IPS-11a (cell line): ENCODE data around the gene TMCO4.
"Not testable (repeated sequence)": the region's sequence is repeated elsewhere in the genome, so short reads cannot be mapped to it uniquely, and the experiment has no call there.

Experiments used
- H3K4me3 ChIP-seq: one replicate; pipeline ENCODE4 v1.5.1; 2013; ENCODE audit warnings: low read depth, low read length, control low read depth

TMCO4 gene

DNA sequence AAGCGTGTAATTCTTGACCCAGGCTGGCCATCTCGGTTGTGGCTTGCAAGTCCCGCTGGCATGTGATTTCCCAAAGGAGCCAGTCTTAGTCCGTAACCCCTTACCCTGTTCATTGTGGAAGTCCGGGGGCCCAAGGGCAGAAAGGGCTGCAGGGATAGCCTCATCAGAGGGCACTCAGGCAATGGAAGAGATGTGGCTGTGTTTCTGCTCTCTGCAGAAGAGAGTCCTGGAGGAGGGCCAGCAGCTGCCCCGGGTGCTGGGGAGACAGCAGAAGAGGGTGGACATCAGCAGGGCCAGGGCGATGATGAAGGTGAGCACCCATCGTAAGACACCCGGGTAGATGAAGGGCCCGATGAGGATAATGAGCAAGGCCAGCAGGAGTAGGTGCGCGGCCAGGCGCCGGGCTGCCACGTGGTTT lies 14.5 kb upstream of the TMCO4 start:
- H3K4me3 ChIP-seq, result no peak overlapping the region

DNA sequence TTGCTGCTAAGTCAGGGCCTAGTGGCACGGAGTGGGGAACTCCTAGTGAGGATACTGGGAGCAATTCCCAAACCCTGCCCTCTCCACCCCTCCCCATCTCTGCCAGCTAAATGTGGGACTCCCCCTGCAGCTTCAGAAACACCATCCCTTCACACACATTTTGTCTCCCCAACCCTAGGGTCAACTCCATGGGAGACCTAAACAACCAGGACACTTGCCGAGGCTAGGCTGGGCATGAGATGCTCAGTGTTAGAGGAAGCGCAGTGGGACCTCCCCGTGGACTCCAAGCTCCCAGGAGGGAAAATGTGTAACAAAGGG lies 13.9 kb upstream of the TMCO4 start:
- H3K4me3 ChIP-seq, result no peak overlapping the region

DNA sequence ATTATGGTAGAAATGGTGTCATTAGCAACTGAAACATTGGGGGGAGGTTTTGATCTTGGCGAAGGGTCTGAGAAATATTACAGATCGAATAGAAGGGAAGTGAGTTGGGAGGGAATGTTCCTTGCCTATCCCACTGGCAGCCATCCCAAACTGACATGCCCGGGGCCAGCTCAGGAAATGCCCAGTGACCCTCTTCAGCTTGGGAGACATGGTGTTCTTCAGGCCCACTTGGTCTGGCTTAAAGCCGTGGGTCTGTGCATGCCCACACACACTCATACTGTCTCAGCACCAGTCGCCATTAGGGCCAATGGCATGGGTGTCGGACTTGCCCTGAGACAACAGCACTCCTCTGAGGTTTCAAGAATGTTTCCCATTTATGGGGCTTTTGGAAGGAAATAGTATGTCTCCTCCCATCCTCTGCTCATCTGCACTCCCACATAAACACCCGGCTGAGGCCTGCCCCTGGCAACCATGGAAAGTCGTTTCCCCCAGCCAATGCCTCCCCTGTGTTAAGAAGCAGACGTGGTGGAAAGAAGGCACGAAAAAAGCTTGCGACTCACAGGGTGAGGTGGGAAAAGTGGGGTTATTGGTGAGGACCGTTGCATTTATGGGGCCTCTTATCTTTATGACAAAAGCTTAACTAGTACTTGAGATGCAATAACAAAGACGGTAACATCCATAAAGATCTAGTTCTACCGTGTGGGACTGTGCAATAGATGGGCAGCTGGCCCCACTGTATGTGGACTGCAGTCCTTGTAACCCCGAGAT lies 13.3 kb upstream of the TMCO4 start:
- H3K4me3 ChIP-seq, result no peak overlapping the region

DNA sequence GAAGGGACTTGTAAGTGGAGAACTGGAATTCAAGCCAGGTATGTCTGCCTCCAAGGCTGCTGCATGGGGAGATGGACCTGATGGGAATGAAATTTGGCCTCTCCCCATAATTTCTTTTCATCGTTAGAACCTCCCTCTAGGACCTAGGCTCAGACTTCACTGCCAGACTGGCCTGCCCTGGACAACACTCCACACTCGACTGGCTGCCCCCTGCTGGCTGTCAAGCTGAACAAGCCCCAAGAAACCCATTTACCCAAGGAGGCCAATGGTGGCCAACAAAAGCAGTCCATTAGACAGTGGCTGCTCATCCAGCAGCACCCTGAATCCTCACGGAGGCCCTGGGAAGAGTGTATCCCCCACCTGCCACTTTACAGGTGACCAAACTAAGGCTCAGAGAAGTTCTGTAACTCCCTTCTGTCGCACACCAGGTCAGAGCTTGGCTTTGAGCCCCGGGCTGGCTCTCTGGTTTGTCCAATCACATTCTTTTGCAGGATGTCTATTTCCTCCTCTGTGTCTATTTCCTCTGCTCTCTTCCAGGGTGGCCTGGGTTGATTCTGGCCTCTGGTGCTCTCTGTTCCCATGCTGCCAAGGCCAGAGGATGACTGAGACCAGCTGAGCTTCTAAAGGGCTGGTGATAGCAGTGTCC lies 11.6 kb upstream of the TMCO4 start:
- no peak overlapping the region for H3K4me3 ChIP-seq

DNA sequence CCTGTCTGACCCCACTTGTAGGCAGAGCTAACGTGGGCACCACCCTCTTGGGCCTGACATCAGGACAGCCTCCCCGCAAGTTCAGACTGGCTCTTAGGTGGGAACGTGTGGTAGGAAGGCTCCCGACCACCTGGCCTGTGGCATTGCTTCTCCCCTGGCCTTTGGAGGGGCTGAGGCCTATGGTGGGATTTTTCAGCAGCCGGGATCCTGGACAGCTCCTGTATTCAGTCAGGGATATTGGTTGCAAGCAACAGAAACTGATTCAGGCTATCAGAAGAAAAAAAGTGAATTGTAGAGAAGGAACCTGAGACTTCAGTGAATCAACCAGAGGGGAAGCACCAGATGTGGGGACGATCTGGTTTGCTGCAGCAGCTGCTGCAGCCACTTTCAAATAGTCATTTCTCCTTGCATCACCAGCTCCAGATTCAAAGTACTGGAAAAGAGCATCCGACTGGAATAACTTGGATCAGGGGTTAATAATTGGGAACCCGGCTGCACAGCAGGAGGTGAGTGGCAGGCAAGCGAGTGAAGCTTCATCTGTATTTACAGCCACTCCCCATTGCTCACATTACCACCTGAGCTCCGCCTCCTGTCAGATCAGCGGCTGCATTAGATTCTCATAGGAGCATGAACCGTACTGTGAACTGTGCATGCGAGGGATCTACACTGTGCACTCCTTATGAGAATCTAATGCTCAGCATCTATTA lies 9.5 kb upstream of the TMCO4 start:
- H3K4me3 ChIP-seq, result no peak overlapping the region

DNA sequence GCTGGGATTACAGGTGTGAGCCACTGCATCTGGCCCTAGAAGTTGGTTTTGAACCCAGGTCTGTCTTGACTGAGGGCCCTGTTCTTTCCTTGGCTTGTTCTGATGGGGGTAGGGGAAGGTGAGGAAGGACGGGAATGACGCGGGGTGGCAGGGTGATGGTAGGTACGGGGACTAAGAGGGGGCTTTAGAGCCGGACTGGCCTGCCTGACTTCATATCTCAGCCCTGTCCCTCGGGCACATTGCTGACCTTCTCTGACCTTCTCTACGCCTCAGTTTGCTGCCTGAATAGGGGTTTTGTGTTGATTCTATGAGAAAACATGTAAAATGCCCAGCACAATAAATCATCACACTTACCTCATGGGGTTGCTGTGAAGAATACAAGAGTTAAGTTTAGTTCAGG lies 8.6 kb upstream of the TMCO4 start:
- no peak overlapping the region for H3K4me3 ChIP-seq

DNA sequence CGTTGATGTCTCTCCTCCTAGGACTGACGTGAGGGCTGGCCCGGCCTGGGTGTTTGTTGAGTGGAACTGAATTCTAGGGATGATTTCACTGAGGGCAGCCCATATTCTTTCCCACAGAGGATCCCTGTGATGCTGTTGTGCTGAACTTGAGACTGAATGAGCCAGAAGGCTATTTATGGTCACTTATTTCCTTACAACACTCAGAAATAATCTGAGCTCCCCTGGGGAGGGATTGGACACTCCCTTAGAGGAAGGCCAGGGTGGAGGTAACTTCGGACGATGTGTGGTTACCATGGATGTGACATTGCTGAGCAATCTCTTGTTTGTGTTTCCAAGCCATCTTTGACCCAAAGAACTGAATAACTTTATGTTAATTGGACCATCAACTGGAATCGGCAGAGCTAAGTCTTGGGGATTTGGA lies 5.1 kb upstream of the TMCO4 start:
- H3K4me3 ChIP-seq, result no peak overlapping the region

DNA sequence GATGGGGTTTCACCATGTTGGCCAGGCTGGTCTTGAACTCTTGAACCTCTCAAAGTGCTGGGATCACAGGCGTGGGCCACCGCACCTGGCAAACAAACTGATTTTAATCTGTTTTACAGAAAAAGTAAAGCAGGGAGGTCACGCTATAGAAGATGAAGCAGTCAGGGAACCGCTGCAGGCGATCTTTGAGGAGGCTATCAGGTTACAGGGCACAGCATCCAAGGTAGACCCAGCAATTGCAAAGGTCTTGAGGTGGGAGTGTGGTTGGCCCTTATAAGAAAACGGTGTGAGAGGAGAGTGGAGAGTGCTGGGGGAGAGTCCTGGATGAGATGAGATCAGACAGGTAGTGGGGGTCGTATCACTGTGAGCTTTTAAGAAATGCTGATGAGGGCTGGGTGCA lies 2.6 kb upstream of the TMCO4 start:
- no peak overlapping the region for H3K4me3 ChIP-seq

DNA sequence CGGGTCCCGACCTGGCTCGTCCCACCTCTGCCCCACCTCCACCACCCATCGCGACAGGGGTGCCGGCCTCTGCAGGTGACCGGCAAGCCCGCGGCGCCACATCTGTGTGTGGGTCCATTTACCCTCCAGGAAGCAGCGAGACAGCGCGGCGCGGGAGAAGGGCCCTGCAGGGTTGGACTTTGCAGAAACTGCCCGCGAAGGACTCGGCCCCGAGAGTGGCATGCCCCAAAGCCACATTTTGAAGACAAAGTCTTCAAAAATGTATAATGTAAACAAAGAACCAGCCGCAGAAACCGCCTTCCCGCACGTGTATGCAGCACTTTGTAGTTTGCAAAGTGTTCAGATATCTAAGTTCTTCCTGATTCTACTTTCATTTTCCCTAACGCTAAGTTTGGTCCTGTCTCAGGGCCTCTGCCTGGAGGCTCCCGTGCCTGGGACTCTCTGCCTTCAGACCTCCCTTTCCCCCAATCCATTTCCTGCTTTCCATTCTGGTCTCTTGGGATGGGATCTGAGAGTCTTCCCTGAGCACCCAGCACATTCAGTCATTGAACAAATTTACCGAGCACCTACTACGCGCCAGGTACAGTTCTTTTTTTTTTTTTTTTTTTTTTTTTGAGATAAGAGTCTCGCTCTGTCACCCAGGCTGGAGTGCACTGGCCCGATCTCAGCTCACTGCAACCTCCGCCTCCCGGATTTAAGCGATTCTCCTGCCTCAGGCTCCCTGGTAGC lies 524 bp upstream of the TMCO4 start:
- H3K4me3 ChIP-seq, result peak overlapping the region; percentile 35

DNA sequence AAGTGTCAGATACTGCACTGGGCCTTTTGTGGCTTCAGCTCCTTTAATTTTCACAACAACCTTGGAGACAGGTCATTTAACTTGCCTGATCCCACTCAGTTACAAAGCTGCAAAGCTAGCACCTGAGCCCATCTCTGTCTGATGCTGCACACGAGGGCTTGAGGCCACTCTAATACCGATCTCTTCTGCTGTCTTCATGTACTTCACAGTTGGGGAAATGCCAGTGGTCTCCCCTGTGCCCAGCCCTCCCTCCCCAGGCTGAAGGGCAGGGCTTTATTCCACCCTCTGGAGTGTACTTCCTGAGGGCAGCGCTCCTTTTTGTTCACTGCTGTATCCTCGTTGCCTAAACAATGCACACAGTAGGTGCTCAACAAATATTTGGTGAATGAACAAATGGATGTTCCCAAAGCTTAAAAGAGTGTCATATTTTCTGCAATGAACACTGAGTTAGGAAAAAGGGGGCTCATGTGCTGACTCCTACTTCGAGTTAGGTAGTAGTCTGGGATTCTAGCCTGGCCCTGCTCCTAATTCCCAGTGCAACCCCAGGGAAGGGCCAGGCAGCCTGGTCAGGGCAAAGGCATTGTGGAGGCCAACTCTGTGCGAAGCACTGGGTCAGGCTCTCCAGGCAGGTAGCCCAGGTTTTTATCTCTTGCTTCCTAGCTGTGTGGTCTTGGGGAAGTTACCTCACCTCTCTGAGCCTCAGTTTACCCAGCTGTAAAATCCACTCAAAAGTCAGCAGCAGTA lies 1.1 kb downstream of the TMCO4 start:
- no peak overlapping the region for H3K4me3 ChIP-seq

DNA sequence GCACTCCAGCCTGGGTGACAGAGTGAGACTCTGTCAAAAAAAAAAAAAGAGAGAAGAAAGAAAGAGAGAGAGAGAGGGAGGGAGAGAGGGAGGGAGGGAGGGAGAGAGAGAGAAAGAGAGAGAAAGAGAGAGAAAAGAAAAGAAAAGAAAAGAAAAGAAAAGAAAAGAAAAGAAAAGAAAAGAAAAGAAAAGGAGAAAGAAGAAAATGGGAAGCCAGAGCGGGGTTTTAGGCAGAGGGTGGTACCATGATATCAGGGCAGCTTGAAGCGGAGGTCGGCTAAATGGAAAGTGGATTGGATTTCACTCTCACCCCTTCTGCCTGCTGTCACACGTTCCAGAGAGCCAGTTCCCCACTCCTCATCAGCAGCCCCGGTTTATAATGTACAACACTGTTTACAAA lies 1.9 kb downstream of the TMCO4 start:
- H3K4me3 ChIP-seq, result no peak overlapping the region

DNA sequence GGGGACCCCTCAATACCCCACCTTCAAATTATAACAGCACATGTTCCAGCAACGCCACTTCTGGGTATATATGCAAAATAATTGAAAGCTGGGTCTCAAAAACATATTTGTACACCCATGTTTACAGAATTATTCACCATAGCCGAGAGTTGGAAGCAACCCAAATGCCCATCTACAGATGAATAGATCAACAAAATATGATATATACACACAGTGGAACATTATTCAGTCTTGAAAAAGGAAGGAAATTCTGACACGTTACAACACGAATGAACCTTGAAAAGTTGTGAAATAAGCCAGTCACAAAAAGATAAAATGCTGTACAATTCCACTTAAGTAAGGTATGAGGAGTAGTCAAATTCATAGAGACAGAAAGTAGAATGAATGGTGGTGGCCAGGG lies 5.1 kb downstream of the TMCO4 start:
- H3K4me3 ChIP-seq, result no peak overlapping the region

DNA sequence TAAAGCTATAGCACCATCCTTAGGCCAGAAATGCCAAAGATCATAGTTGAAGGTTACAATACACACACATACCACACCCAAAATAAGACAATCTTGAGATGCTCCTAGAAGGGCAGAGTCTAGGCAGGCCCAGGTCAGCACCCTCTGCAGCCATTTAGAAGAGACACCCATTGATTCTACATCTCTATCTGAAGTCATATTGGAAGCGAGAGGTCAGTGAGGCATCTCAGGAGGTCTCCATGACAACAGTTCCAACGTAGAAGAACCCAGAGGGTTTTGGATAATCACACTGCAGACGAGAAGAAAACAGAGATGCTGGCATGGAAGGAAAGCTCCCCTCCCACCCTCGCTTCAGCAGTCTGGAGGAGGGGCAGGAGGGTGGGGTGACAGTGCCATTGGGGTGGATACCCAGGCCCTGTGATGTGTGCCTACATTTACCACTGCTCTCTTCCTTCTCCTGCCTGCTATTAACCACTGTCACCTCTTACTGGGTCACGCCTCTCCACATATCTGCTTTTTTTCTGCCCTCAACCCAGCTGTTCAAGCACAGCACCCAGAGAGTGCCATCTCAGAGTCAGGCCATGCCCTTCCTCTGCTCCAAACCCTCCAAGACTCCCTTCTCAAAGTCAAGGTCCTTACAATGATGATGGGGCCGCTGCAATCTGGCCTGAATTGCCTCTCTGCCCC lies 6.2 kb downstream of the TMCO4 start:
- no peak overlapping the region for H3K4me3 ChIP-seq

DNA sequence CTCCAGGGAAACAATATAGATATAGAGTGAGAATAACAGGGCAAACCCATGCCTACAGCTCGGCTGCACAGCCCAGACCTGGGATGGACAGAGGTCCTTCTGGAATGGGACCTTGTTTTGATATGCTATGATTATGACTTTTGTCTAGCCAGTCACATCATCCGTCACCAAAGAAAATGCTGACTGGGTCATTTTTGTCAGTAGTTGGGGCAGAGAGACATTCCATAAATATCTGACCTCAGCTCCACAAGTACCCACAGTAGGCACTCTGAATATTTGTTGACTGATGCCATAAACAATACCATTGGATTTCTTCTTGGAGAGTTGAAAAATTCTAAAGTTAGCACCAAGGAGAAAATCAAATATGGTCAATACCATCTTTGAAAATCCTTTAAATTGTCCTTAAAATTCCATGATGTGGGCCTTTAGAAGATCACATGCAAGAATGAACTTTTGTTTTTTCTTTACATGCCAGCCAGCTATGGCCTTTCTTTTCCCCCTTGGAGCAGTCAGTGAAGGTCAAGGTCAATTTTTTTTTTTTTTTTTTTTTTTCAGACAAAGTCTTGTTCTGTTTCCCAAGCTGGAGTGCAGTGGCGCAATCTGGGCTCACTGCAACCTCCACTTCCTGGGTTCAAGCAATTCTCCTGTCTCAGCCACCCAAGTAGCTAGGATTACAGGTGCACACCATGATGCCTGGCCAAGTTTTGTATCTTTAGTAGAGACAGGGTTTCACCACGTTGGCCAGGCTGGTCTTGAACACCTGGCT lies 7.3 kb downstream of the TMCO4 start:
- no peak overlapping the region for H3K4me3 ChIP-seq

DNA sequence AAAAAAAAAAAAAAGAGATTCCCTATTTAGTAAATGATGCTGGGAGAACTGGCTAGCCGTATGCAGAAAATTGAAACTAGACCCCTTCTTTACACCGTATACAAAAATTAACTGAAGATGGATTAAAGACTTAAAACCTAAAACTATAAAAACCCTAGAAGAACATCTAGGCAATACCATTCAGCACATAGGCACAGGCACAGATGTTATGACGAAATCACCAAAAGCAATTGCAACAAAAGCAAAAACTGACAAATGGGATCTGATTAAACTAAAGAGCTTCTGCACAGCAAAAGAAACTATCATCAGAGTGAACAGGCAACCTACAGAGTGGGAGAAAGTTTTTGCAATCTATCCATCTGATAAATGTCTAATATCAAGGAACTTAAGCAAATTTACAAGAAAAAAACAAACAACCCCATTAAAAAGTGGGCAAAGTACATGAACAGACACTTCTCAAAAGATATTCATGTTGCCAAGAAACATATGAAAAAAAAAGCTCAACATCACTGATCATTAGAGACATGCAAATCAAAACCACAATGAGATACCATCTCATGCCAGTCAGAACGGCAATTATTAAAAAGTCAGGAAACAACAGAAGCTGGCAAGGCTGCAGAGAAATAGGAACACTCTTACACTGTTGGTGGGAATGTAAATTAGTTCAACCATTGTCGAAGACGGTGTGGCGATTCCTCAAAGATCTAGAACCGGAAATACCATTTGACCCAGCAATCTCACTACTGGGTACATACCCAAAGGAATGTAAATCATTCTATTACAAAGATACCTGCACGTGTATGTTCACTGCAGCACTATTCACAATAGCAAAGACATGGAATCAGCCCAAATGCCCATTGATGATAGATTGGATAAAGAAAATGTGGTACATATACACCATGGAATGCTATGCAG lies 9.4 kb downstream of the TMCO4 start:
- H3K4me3 ChIP-seq, result not testable (repeated sequence)

DNA sequence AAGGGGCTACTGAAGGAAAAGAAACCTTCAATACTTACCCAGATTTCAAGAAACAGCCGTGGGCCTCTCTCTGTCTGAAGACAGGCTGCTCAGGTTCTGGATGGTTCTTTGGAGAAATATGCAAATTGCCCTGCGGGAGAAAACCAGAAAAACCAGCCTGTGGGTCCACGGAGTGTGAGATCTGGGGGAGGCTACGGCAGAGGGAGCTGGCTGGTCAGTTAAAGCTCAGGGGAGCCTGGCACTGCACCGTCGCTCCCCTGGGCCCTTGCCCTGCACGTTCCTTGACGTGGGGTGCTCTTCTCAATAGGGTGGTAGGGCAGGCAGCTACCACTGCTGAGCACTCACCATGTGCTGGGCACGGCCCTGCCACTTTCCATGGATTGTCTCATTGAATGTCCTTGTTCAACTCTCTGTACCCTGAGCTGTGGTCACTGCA lies 12.7 kb downstream of the TMCO4 start:
- no peak overlapping the region for H3K4me3 ChIP-seq

DNA sequence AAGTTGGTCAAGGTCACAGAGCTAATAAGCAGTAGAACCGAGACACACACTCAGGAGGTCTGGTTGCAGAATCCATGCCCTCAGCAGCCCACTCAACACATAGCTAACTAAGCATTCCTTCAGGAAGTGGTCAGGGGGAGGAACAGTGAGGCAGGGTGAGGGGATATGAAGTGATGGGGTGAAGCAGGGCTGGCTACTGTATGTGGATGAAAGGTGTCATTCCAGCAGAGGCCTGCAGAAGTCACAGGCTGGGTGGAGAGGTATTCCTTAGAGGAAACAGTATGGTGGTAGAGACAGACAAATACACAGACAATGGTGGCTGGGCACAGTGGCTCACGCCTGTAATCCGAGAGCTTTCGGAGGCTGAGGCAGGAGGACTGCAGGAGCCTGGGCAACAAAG lies 14.1 kb downstream of the TMCO4 start:
- no peak overlapping the region for H3K4me3 ChIP-seq

DNA sequence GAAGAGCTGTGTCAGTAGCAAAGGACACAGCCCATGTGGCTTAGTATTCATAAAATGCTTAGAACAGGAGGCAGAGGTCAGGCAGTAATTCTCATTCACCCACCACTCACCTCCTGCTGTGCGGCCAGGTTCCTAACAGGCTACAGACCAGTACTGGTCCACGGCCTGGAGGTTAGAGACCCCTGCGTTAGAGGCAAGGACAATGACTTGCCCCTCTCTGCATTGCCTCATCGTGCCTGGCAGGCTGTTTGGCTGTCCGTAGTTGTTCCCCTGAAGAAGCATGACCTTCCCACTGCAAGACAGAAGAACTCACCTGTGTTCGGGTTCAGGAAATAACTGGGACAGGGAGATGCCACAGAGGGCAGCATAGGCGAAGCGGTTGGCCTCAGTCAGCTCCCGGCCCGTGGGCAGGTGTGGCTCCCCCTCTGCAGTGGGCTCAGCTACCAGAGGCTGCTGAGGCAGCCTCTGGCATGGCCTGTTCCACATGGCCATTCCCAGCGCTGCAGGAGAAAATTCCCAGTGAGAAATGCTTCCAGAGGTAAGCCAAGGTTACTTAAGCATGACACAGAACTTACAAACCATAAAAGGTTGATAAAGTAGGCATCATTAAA lies 19.3 kb downstream of the TMCO4 start:
- H3K4me3 ChIP-seq, result no peak overlapping the region
